Breast epithelium (tissue), 4 donors: ENCODE results near the gene PIGR. TPM values are rescaled to one million over a fixed set of nuclear protein-coding genes. Genes with fewer than 3 reads are reported as not detected.

Experiments
- DNase-seq, 2 donors: peaks; one replicate each; pipeline ENCODE4 v3.0.0-alpha.2; 2019; ENCODE audit warnings: low spot score in 2 of 2
- H3K27ac ChIP-seq, 2 donors: fragments of 200-600 bp; sonication (generic) in 1 of 2; one replicate each; pipeline ENCODE4 v1.5.1; 2016 to 2019; ENCODE audit warnings: mild to moderate bottlenecking in 1 of 2
- H3K27me3 ChIP-seq, 2 donors: fragments of 200-600 bp; sonication (generic) in 1 of 2; one replicate each; pipeline versions ENCODE4 v1.5.1 to v1.6.0; 2017 to 2019; ENCODE audit warnings: control low read depth in 1 of 2, mild to moderate bottlenecking in 1 of 2
- H3K36me3 ChIP-seq: fragments of 200-600 bp; one replicate; pipeline ENCODE4 v1.5.1; 2019
- H3K4me1 ChIP-seq, 2 donors: fragments of 200-600 bp; sonication (generic); one replicate each; pipeline ENCODE4 v1.5.1; 2016 to 2019; ENCODE audit warnings: control low read depth in 1 of 2
- H3K4me3 ChIP-seq, 3 donors: fragments of 200-600 bp; sonication (generic); 1 replicate in 2 of 3; 2 replicates in 1 of 3; pipeline ENCODE4 v1.5.1; 2016 to 2019; ENCODE audit warnings: mild to moderate bottlenecking in 3 of 3, moderate library complexity in 2 of 3
- H3K9me3 ChIP-seq, 2 donors: fragments of 200-600 bp; sonication (generic) in 1 of 2; one replicate each; pipeline ENCODE4 v1.5.1; 2016 to 2019; ENCODE audit warnings: control low read depth in 1 of 2
- CTCF ChIP-seq, 3 donors: fragments of 450-650 bp; IDR thresholded peaks; one replicate each; pipeline ENCODE4 v1.5.1; 2016 to 2017; ENCODE audit warnings: antibody characterized with exemption in 3 of 3, mild to moderate bottlenecking in 3 of 3, moderate library complexity in 3 of 3
- POLR2A ChIP-seq: fragments of 450-650 bp; IDR thresholded peaks from one replicate; pipeline ENCODE4 v1.6.1; 2016; ENCODE audit warnings: antibody characterized with exemption, mild to moderate bottlenecking, moderate library complexity
- POLR2AphosphoS5 ChIP-seq, 3 donors: sonication (generic); formaldehyde crosslinking; IDR thresholded peaks; one replicate each; pipeline ENCODE4 v1.6.1; 2017; ENCODE audit warnings: antibody characterized with exemption in 3 of 3
- intact Hi-C: fragments of 100-400 bp; cut with DNase I; formaldehyde crosslinking; loops from one replicate; pipeline ENCODE4 v1.15.1; 2023; ENCODE audit warnings: low total_unique reads
- total RNA-seq, 3 donors: library from RNA; depleted of rRNA; stranded (reverse); fragments of >200 nt; gene quantifications; one replicate each; pipeline ENCODE4 v1.1.0, GENCODE V29; 2016

The PIGR gene
- total RNA-seq, 3 donors from 2014 or later, result 0.16 to 205 (median 123) TPM

DNA sequence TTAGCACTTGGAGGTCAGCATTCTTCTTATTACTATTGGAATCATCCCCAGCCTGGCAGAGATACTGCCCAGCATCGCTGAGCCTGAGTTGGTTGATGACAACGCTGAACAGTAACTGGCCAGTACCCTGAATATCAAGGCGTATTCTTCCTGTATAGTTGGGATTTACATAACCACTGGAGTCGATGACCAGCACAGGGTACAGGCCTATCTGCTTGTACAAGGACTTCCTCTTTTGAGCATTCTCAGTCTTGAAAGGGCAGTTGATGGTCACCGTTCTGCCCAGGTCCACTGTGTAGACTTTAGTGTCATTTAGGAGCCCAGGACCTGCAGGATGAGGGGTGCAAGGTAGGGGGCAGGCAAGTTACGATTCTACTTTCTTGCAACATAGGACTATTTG lies 8.8 kb downstream of the PIGR start:
- no peaks in the 10 kb centered on the region for H3K9me3 ChIP-seq
- H3K27me3 ChIP-seq, result no peaks in the 10 kb centered on the region
- no peaks in the 10 kb centered on the region for H3K36me3 ChIP-seq
- intact Hi-C loops, result no loop called here
- no peak for DNase-seq
- H3K4me3 ChIP-seq, result no peak overlapping the region
- H3K4me1 ChIP-seq, result no peaks in the 10 kb centered on the region
- no peak overlapping the region for H3K27ac ChIP-seq
- TF ChIP-seq CTCF (IDR thresholded peaks at IDR 0.05), result no peak
- no peak for TF ChIP-seq POLR2AphosphoS5 (IDR thresholded peaks at IDR 0.05)
- TF ChIP-seq POLR2A, result no peak

DNA sequence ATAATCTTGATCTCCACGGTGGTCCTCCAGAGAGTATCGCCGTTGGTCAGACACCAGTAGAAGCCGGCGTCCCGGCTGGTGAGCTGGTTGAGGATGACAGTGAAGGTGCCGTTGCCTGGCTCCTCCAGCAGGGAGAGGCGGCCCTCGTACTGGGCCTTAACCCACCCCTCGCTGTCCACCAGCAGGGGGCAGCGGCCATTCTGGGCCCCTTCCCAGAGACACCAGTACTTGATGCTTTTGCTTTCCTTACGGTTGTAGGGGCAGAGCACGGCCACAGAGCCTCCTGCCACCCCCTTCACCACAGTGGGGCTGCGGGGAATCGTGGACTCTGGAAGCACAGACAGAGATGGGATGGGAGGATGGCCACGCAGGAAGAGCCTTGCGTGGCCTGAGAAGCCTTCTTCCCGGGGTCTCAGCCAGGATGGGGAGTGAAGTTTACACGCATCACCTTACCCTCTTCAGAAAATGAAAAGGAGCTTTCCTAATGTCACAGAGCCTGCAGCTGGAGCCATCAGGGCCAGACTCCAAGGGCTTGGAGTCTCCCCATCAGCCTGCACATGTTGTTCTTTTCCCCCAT lies 10.7 kb downstream of the PIGR start:
- no peak for DNase-seq
- peak; percentile 12 to 30 (median 14) for TF ChIP-seq CTCF (IDR thresholded peaks at IDR 0.05)
- TF ChIP-seq POLR2A, result no peak
- TF ChIP-seq POLR2AphosphoS5 (IDR thresholded peaks at IDR 0.05), result no peak
- Histone ChIP-seq H3K27ac (no peak overlapping the region), H3K4me3 (no peak overlapping the region), H3K27me3 (no peaks in the 10 kb centered on the region), H3K4me1 (no peaks in the 10 kb centered on the region), H3K36me3 (no peaks in the 10 kb centered on the region), H3K9me3 (no peaks in the 10 kb centered on the region)
- intact Hi-C loops, result no loop called here

- Histone ChIP-seq H3K36me3 (no peaks in the 10 kb centered on the region), H3K9me3 (no peaks in the 10 kb centered on the region), H3K4me1 (no peaks in the 10 kb centered on the region), H3K27ac (no peak overlapping the region), H3K4me3 (no peak overlapping the region), H3K27me3 (no peaks in the 10 kb centered on the region)
- DNase-seq, result no peak
- no peak for TF ChIP-seq POLR2A
- peak in 1 of 3 donors; percentile 19 for TF ChIP-seq CTCF (IDR thresholded peaks at IDR 0.05)
- intact Hi-C loops, result no loop called here
Measured at GRCh38 chr1:206933333-206933945, 12.8 kb downstream of the PIGR start.

- H3K4me3 ChIP-seq, result no peak overlapping the region
- DNase-seq, result no peak
- no peaks in the 10 kb centered on the region for H3K4me1 ChIP-seq
- no peak overlapping the region for H3K27ac ChIP-seq
- no peaks in the 10 kb centered on the region for H3K27me3 ChIP-seq
- intact Hi-C loops, result no loop called here
- H3K36me3 ChIP-seq, result no peaks in the 10 kb centered on the region
- TF ChIP-seq CTCF (IDR thresholded peaks at IDR 0.05) (no peak), POLR2A (no peak), POLR2AphosphoS5 (IDR thresholded peaks at IDR 0.05) (no peak)
- H3K9me3 ChIP-seq, result no peaks in the 10 kb centered on the region
Measured at GRCh38 chr1:206932177-206932576, 14.1 kb downstream of the PIGR start.

DNA sequence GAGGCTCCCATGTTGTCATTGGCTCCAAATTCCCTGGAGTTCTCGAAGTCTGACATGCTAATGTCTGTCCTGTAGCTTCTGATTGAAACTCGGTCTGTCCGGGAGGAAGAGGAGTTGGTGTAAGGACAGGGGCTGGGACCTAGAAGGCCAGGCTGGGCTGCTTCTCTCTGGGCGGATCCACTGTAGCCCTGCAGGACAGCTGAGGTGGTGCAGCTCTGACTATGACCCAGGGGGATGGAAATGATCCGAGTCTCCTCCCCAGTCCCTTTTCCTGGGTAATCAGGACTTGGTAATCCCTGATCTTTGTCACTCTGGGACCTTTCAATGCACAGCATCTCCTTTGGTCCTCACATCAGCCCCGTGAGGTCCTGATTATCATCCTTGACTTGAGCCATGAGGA lies 14.6 kb downstream of the PIGR start:
- intact Hi-C loops, result no loop called here
- TF ChIP-seq CTCF (IDR thresholded peaks at IDR 0.05) (no peak), POLR2AphosphoS5 (IDR thresholded peaks at IDR 0.05) (no peak), POLR2A (no peak)

More for the DNA sequence above, 14.6 kb downstream of the PIGR start:
- H3K4me3 ChIP-seq, result no peak overlapping the region
- H3K27ac ChIP-seq, result no peak overlapping the region
- no peaks in the 10 kb centered on the region for H3K9me3 ChIP-seq
- H3K27me3 ChIP-seq, result no peaks in the 10 kb centered on the region
- no peak for DNase-seq
- no peaks in the 10 kb centered on the region for H3K36me3 ChIP-seq
- H3K4me1 ChIP-seq, result no peaks in the 10 kb centered on the region
